HepG2 (cell line): ENCODE measurements around the gene PCDHB9. TPM values are rescaled to one million over a fixed set of nuclear protein-coding genes. Genes with fewer than 3 reads are reported as not detected.
A peak's percentile ranks its signal among the peaks of the same experiment; 100 is the strongest.
"Not testable (repeated sequence)": the region's sequence is repeated elsewhere in the genome, so short reads cannot be mapped to it uniquely, and the experiment has no call there.

Source experiments
- ATAC-seq: fragments of 200-7000 bp; cut with Tn5 transposase; 3 replicates; pipeline ENCODE4 v1.9.1; 2020; ENCODE audit warnings: mild to moderate bottlenecking, moderate library complexity
- BruUV-seq: library from RNA; stranded (reverse); fragments of 400-500 nt; replicated peaks from 2 replicates; lab custom pipeline; 2021; lab: Mats Ljungman, UMichigan
- CTCF ChIA-PET: fragments of 300-600 bp; formaldehyde crosslinking; extraction: SDS; loops from one replicate; lab custom pipeline; 2021; ENCODE audit warnings: low total read pairs, inconsistent platforms, low intra/inter-chr PET ratio; lab: Yijun Ruan, JAX
- POLR2A ChIA-PET: fragments of 350-600 bp; sonication (Branson Sonifier 250); formaldehyde crosslinking; loops from one replicate; lab custom pipeline; 2020; ENCODE audit warnings: antibody characterized with exemption, inconsistent platforms; lab: Yijun Ruan, JAX
- DNase-seq: peaks from one replicate; pipeline ENCODE4 v3.0.0-alpha.2; 2015; ENCODE audit warnings: low spot score
- FAIRE-seq: peaks from 3 replicates; lab custom pipeline; 2011; peaks lifted over from hg19 to GRCh38; lab: Jason Lieb, UNC
- H2AFZ ChIP-seq: one replicate; pipeline ENCODE4 v1.6.1; 2011; ENCODE audit warnings: low read length, inconsistent platforms
- H3K27ac ChIP-seq: fragments of 300-600 bp; 3 replicates; pipeline ENCODE4 v1.8.0; 2011; ENCODE audit warnings: mixed run types, mild to moderate bottlenecking, mixed read lengths, low read length, inconsistent platforms; ENCODE audit not compliant: insufficient read depth; ENCODE audit errors: extremely low read length
- H3K27me3 ChIP-seq, 2 experiments: fragments of 200-600 bp in 1 of 2; 2 replicates in 1 of 2; 3 replicates in 1 of 2; pipeline versions ENCODE4 v1.6.0 to v1.8.0; 2011; ENCODE audit warnings: low read length in 2 of 2, mild to moderate bottlenecking in 2 of 2, moderate library complexity in 2 of 2, inconsistent platforms in 1 of 2; ENCODE audit not compliant: insufficient read depth in 2 of 2, control insufficient read depth in 1 of 2
- H3K36me3 ChIP-seq, 2 experiments: fragments of 200-600 bp in 1 of 2; replicated peaks in 1 of 2; 2 replicates in 1 of 2; 3 replicates in 1 of 2; pipeline versions ENCODE4 v1.5.1 to v1.8.0; 2011; ENCODE audit warnings: low read length in 2 of 2, inconsistent platforms in 1 of 2; ENCODE audit not compliant: insufficient read depth in 2 of 2, control insufficient read depth in 1 of 2
- H3K4me1 ChIP-seq: 2 replicates; pipeline ENCODE4 v1.5.1; 2012; ENCODE audit warnings: low read length, inconsistent platforms; ENCODE audit not compliant: insufficient read depth
- H3K4me2 ChIP-seq: 2 replicates; pipeline ENCODE4 v1.6.0; 2011; ENCODE audit warnings: low read depth, low read length, inconsistent platforms
- H3K4me3 ChIP-seq, 3 experiments: fragments of 200-600 bp in 1 of 3; sonication (generic), shearing (Covaris generic) in 1 of 3; replicated peaks in 1 of 3; 2 replicates each; pipeline ENCODE4 v1.5.1; 2011 to 2016; ENCODE audit warnings: low read length in 3 of 3, inconsistent platforms in 2 of 3, low read depth in 2 of 3, mild to moderate bottlenecking in 2 of 3, control low read depth in 1 of 3, mixed read lengths in 1 of 3; ENCODE audit not compliant: insufficient read depth in 1 of 3
- H3K79me2 ChIP-seq: one replicate; pipeline ENCODE4 v1.6.1; 2011; ENCODE audit warnings: low read length, inconsistent platforms; ENCODE audit not compliant: insufficient read depth
- H3K9ac ChIP-seq: 2 replicates; pipeline ENCODE4 v1.6.0; 2011; ENCODE audit warnings: mild to moderate bottlenecking, low read depth, low read length, inconsistent platforms; ENCODE audit not compliant: insufficient read depth
- H3K9me3 ChIP-seq: 2 replicates; pipeline ENCODE4 v1.5.1; 2012; ENCODE audit warnings: mild to moderate bottlenecking, low read length
- H4K20me1 ChIP-seq: 2 replicates; pipeline ENCODE4 v1.6.0; 2011; ENCODE audit warnings: inconsistent platforms, mild to moderate bottlenecking, low read length, moderate library complexity; ENCODE audit not compliant: insufficient read depth
- CENPT ChIP-seq: sonication (generic); formaldehyde crosslinking; IDR thresholded peaks from 2 replicates; pipeline ENCODE4 v1.8.0; 2022; ENCODE audit warnings: low read depth, mild to moderate bottlenecking, moderate library complexity, missing genetic modification reagents
- CTCF ChIP-seq: sonication (generic); formaldehyde crosslinking; IDR thresholded peaks from 2 replicates; pipeline ENCODE4 v1.5.0; 2020; ENCODE audit warnings: mild to moderate bottlenecking, missing genetic modification reagents, moderate library complexity
- WGBS: methylation state at CpG from one replicate; pipeline ENCODE4 v1.1.6; 2017; ENCODE audit warnings: low lambda C conversion rate; 5-methylcytosine and 5-hydroxymethylcytosine counted together
- in situ Hi-C: cut with HindIII; loops from 2 replicates; pipeline ENCODE4 v1.10.0; 2017; ENCODE audit warnings: low pct_unique_long_range_greater_than_20kb; ENCODE audit not compliant: extremely low pct_ligation_motif_present
- intact Hi-C: fragments of 100-400 bp; cut with micrococcal nuclease; formaldehyde crosslinking; loops from one replicate; pipeline ENCODE4 v1.10.0; 2022; ENCODE audit not compliant: unreplicated experiment
- polyA plus RNA-seq, 8 experiments: library from polyadenylated mRNA; depleted of rRNA in 3 of 8; stranded (reverse) in 7 of 8; unstranded in 1 of 8; fragments of >200 nt; fragmentation: Illumina TruSeq in 4 of 8; extraction: Trizol in 4 of 8; gene quantifications; 2 replicates each; pipeline versions ENCODE4 v1.2.1 to v1.2.3, GENCODE V29; 2011 to 2016; ENCODE audit warnings: low read depth in 4 of 8, missing spikeins in 1 of 8, mixed read lengths in 1 of 8; ENCODE audit not compliant: insufficient read depth in 1 of 8
- total RNA-seq, 5 experiments: library from RNA; depleted of rRNA; stranded (reverse); fragments of >200 nt; fragmentation: Illumina TruSeq; extraction: Trizol; gene quantifications; 2 replicates each; pipeline ENCODE4 v1.2.3, GENCODE V29; 2016; ENCODE audit warnings: low read depth in 1 of 5

PCDHB9 gene
- total and polyA plus RNA-seq, 2 of the 13 experiments (the other 11 are each of a cell fraction or from before 2014, with no cell fraction given): 0.17 to 0.18 TPM

GRCh38 chr5:141155540-141156374, 31.2 kb upstream of the PCDHB9 start:
- no peak overlapping the region for H3K4me2 ChIP-seq
- peak; percentile 54 for TF ChIP-seq CTCF (CRISPR knock-in tag)
- TF ChIP-seq CENPT (CRISPR knock-in tag): no peak
- peaks cover 2 to 10% of the 10 kb centered on the region in 2 experiments; a peak in 2 of 5 replicates for H3K27me3 ChIP-seq
- ChIA-PET POLR2A (no interaction called here), CTCF (no interaction called here)
- FAIRE-seq: no peak
- in situ Hi-C loops: no loop called here
- WGBS: 25% methylated on average over 21 of the region's 21 CpGs
- H3K4me1 ChIP-seq: no peaks in the 10 kb centered on the region
- H3K79me2 ChIP-seq: no peaks in the 10 kb centered on the region
- peak; percentile 81 for ATAC-seq
- no peak overlapping the region for H2AFZ ChIP-seq
- no peaks in the 10 kb centered on the region; the same call in 1 of the 2 replicates for H3K9me3 ChIP-seq
- BruUV-seq: no TSS peak
- no peaks in the 10 kb centered on the region for H4K20me1 ChIP-seq
- no peak overlapping the region for H3K9ac ChIP-seq
- no peaks in the 10 kb centered on the region for H3K36me3 ChIP-seq
- no peak for DNase-seq
- H3K27ac ChIP-seq: no peak overlapping the region
- intact Hi-C loops: no loop called here
- H3K4me3 ChIP-seq: no peak overlapping the region

GRCh38 chr5:141157356-141157755, 29.6 kb upstream of the PCDHB9 start:
- H3K9ac ChIP-seq, H3K4me1 ChIP-seq, ATAC-seq, intact Hi-C loops, H4K20me1 ChIP-seq, H3K9me3 ChIP-seq, H3K79me2 ChIP-seq, DNase-seq, H3K36me3 ChIP-seq, BruUV-seq, H3K4me3 ChIP-seq, FAIRE-seq, H3K27ac ChIP-seq, POLR2A ChIA-PET, CTCF ChIA-PET, in situ Hi-C loops, H3K4me2 ChIP-seq, H3K27me3 ChIP-seq, H2AFZ ChIP-seq: not testable (repeated sequence)
- WGBS: 81% methylated on average over 14 of the region's 38 CpGs

- BruUV-seq: not testable (repeated sequence)
These were observed 29.1 kb upstream of the PCDHB9 start for GRCh38 chr5:141157901-141158300.

More at GRCh38 chr5:141157901-141158300, 29.1 kb upstream of the PCDHB9 start:
- DNase-seq, H3K4me2 ChIP-seq, H2AFZ ChIP-seq, H3K79me2 ChIP-seq, ATAC-seq, H3K36me3 ChIP-seq, in situ Hi-C loops, intact Hi-C loops, H3K9me3 ChIP-seq, POLR2A ChIA-PET, H4K20me1 ChIP-seq, CTCF ChIA-PET, H3K9ac ChIP-seq, H3K4me1 ChIP-seq, H3K4me3 ChIP-seq, H3K27ac ChIP-seq, H3K27me3 ChIP-seq, FAIRE-seq: not testable (repeated sequence)
- WGBS: 46% methylated on average over 13 of the region's 28 CpGs
